ENCODE data around the gene FOXQ1. TPM values are rescaled to one million over a fixed set of nuclear protein-coding genes. Genes with fewer than 3 reads are reported as not detected.

Gene FOXQ1
- total and polyA plus RNA-seq, 2 of the 13 experiments (the other 11 are each of a cell fraction or from before 2014, with no cell fraction given) = 35.2 to 39.8 TPM

GRCh38 chr6:1311400-1312202 is at the start of gene FOXQ1 (continued):
- TF ChIP-seq MTF1 (CRISPR knock-in tag; IDR thresholded peaks at IDR 0.05) = peak; percentile 79; the same call in 1 of the 2 replicates
- no peak for TF ChIP-seq TAF15 (IDR thresholded peaks at IDR 0.05; ENCODE audit: low read depth, low read length, poor library complexity, severe bottlenecking)
- TF ChIP-seq XBP1 (CRISPR knock-in tag; IDR thresholded peaks at IDR 0.05) = peak; percentile 65
- no peak for TF ChIP-seq MAFG (CRISPR knock-in tag; IDR thresholded peaks at IDR 0.05)
- TF ChIP-seq, protein P1, sequence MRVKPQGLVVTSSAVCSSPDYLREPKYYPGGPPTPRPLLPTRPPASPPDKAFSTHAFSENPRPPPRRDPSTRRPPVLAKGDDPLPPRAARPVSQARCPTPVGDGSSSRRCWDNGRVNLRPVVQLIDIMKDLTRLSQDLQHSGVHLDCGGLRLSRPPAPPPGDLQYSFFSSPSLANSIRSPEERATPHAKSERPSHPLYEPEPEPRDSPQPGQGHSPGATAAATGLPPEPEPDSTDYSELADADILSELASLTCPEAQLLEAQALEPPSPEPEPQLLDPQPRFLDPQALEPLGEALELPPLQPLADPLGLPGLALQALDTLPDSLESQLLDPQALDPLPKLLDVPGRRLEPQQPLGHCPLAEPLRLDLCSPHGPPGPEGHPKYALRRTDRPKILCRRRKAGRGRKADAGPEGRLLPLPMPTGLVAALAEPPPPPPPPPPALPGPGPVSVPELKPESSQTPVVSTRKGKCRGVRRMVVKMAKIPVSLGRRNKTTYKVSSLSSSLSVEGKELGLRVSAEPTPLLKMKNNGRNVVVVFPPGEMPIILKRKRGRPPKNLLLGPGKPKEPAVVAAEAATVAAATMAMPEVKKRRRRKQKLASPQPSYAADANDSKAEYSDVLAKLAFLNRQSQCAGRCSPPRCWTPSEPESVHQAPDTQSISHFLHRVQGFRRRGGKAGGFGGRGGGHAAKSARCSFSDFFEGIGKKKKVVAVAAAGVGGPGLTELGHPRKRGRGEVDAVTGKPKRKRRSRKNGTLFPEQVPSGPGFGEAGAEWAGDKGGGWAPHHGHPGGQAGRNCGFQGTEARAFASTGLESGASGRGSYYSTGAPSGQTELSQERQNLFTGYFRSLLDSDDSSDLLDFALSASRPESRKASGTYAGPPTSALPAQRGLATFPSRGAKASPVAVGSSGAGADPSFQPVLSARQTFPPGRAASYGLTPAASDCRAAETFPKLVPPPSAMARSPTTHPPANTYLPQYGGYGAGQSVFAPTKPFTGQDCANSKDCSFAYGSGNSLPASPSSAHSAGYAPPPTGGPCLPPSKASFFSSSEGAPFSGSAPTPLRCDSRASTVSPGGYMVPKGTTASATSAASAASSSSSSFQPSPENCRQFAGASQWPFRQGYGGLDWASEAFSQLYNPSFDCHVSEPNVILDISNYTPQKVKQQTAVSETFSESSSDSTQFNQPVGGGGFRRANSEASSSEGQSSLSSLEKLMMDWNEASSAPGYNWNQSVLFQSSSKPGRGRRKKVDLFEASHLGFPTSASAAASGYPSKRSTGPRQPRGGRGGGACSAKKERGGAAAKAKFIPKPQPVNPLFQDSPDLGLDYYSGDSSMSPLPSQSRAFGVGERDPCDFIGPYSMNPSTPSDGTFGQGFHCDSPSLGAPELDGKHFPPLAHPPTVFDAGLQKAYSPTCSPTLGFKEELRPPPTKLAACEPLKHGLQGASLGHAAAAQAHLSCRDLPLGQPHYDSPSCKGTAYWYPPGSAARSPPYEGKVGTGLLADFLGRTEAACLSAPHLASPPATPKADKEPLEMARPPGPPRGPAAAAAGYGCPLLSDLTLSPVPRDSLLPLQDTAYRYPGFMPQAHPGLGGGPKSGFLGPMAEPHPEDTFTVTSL (CRISPR knock-in tag; IDR thresholded peaks at IDR 0.05; ENCODE audit: borderline replicate concordance) = peak; percentile 72; the same call in 1 of the 2 replicates
- TF ChIP-seq FOXO1 (CRISPR knock-in tag; IDR thresholded peaks at IDR 0.05) = peak; percentile 75
- peak; percentile 87 for TF ChIP-seq ZNF232 (CRISPR knock-in tag; IDR thresholded peaks at IDR 0.05; ENCODE audit: borderline replicate concordance)
- no peak for TF ChIP-seq ZNF296 (CRISPR knock-in tag; conservative IDR thresholded peaks at IDR 0.05)
- TF ChIP-seq ZNF256 (CRISPR knock-in tag; conservative IDR thresholded peaks at IDR 0.05) = peak; percentile 83
- TF ChIP-seq, protein P2, sequence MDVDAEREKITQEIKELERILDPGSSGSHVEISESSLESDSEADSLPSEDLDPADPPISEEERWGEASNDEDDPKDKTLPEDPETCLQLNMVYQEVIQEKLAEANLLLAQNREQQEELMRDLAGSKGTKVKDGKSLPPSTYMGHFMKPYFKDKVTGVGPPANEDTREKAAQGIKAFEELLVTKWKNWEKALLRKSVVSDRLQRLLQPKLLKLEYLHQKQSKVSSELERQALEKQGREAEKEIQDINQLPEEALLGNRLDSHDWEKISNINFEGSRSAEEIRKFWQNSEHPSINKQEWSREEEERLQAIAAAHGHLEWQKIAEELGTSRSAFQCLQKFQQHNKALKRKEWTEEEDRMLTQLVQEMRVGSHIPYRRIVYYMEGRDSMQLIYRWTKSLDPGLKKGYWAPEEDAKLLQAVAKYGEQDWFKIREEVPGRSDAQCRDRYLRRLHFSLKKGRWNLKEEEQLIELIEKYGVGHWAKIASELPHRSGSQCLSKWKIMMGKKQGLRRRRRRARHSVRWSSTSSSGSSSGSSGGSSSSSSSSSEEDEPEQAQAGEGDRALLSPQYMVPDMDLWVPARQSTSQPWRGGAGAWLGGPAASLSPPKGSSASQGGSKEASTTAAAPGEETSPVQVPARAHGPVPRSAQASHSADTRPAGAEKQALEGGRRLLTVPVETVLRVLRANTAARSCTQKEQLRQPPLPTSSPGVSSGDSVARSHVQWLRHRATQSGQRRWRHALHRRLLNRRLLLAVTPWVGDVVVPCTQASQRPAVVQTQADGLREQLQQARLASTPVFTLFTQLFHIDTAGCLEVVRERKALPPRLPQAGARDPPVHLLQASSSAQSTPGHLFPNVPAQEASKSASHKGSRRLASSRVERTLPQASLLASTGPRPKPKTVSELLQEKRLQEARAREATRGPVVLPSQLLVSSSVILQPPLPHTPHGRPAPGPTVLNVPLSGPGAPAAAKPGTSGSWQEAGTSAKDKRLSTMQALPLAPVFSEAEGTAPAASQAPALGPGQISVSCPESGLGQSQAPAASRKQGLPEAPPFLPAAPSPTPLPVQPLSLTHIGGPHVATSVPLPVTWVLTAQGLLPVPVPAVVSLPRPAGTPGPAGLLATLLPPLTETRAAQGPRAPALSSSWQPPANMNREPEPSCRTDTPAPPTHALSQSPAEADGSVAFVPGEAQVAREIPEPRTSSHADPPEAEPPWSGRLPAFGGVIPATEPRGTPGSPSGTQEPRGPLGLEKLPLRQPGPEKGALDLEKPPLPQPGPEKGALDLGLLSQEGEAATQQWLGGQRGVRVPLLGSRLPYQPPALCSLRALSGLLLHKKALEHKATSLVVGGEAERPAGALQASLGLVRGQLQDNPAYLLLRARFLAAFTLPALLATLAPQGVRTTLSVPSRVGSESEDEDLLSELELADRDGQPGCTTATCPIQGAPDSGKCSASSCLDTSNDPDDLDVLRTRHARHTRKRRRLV (CRISPR knock-in tag; IDR thresholded peaks at IDR 0.05) = no peak
- TF ChIP-seq SNAPC2 (CRISPR knock-in tag; IDR thresholded peaks at IDR 0.05) = peak; percentile 96
- TF ChIP-seq WIZ (CRISPR knock-in tag; IDR thresholded peaks at IDR 0.05) = peak; percentile 91
- peak; percentile 62; the same call in 1 of the 2 replicates for TF ChIP-seq KMT2B (CRISPR knock-in tag; IDR thresholded peaks at IDR 0.05)
- TF ChIP-seq TERF1 (CRISPR knock-in tag; IDR thresholded peaks at IDR 0.05) = peak; percentile 20; the same call in 1 of the 2 replicates
- no peak; the same call in none of the 2 replicates for TF ChIP-seq ARHGAP35 (CRISPR knock-in tag; IDR thresholded peaks at IDR 0.05; ENCODE audit: borderline replicate concordance)
